ENCODE results near the gene CD28. TPM values are rescaled to one million over a fixed set of nuclear protein-coding genes. Genes with fewer than 3 reads are reported as not detected.
"Not testable (repeated sequence)": the region's sequence is repeated elsewhere in the genome, so short reads cannot be mapped to it uniquely, and the experiment has no call there.

Gene CD28
- total RNA-seq, 5 donors from 2014 or later (not counting 1 experiment from before 2014, with no cell fraction given): 112 to 154 (median 151) TPM

- peak overlapping the region; percentile 15 to 71 (median 18) for H3K4me3 Mint-ChIP-seq
- not testable (repeated sequence) for H3K9me3 Mint-ChIP-seq
Measured at GRCh38 chr2:203784710-203785270, 78.4 kb downstream of the CD28 start.

GRCh38 chr2:203785391-203786110 is 79.1 kb downstream of the CD28 start:
- H3K4me1 ChIP-seq (ENCODE audit: control insufficient read depth in 1 of 2, extremely low read depth in 1 of 2, insufficient read depth in 2 of 2, low read length in 2 of 2): peaks cover 7 to 14% of the 10 kb centered on the region in 2 experiments
- H3K9me3 ChIP-seq; DNase-seq; H3K27me3 ChIP-seq (replicated peaks in 1 of 2; ENCODE audit: control insufficient read depth in 2 of 2, extremely low read depth in 1 of 2, insufficient read depth in 2 of 2, low read length in 1 of 2); H3K4me3 ChIP-seq (ENCODE audit: control insufficient read depth in 1 of 2, extremely low read depth in 1 of 2, low read length in 1 of 2); H3K27ac Mint-ChIP-seq; ATAC-seq (replicated peaks in 1 of 4); H3K27me3 Mint-ChIP-seq; H3K36me3 Mint-ChIP-seq; H3K9me3 Mint-ChIP-seq; H3K27ac ChIP-seq (ENCODE audit: low read length); H3K4me3 Mint-ChIP-seq; H3K36me3 ChIP-seq (ENCODE audit: control insufficient read depth in 2 of 2, extremely low read depth in 1 of 2, insufficient read depth in 1 of 2, low read length in 1 of 2): not testable (repeated sequence)
- ChIA-PET POLR2A (interaction anchor here in 1 of 2 donors (0.7 kb wide), 1 partner anchor 81 kb away, joined by 3 read pairs; no protein-coding TSS in a partner anchor), CTCF (interaction anchor here (0.6 kb wide), 2 partner anchors 19 to 558 kb away, joined by 3 to 5 read pairs; no protein-coding TSS in a partner anchor)
- H3K4me1 Mint-ChIP-seq: peaks cover 30 to 46% (median 33%) of the 10 kb centered on the region in 3 donors
- WGBS (ENCODE audit: insufficient coverage): 98% methylated on average over 22 of the region's 43 CpGs

More at GRCh38 chr2:203784710-203785270, 78.4 kb downstream of the CD28 start:
- WGBS (ENCODE audit: insufficient coverage): 78% methylated on average over 8 of the region's 10 CpGs
- not testable (repeated sequence) for H3K36me3 Mint-ChIP-seq; H3K9me3 ChIP-seq; H3K27me3 Mint-ChIP-seq; H3K27me3 ChIP-seq (replicated peaks in 1 of 2; ENCODE audit: control insufficient read depth in 2 of 2, extremely low read depth in 1 of 2, insufficient read depth in 2 of 2, low read length in 1 of 2); H3K27ac ChIP-seq (ENCODE audit: low read length); H3K36me3 ChIP-seq (ENCODE audit: control insufficient read depth in 2 of 2, extremely low read depth in 1 of 2, insufficient read depth in 1 of 2, low read length in 1 of 2); ATAC-seq (replicated peaks in 1 of 4); H3K4me3 ChIP-seq (ENCODE audit: control insufficient read depth in 1 of 2, extremely low read depth in 1 of 2, low read length in 1 of 2); DNase-seq
- CTCF ChIA-PET: interaction anchor here in 1 of 2 donors (0.6 kb wide), 1 partner anchor 557 kb away, joined by 5 read pairs; no protein-coding TSS in a partner anchor
- POLR2A ChIA-PET: interaction anchor here in 1 of 2 donors (0.7 kb wide), 1 partner anchor 80 kb away, joined by 3 read pairs; no protein-coding TSS in a partner anchor
- H3K27ac Mint-ChIP-seq: peak overlapping the region in 1 of 2 donors; percentile 38
- H3K4me1 ChIP-seq (ENCODE audit: control insufficient read depth in 1 of 2, extremely low read depth in 1 of 2, insufficient read depth in 2 of 2, low read length in 2 of 2): peaks cover 10 to 16% of the 10 kb centered on the region in 2 experiments
- peaks cover 36 to 53% (median 40%) of the 10 kb centered on the region in 3 donors for H3K4me1 Mint-ChIP-seq

- no peaks in the 10 kb centered on the region for H3K9me3 Mint-ChIP-seq
- Histone ChIP-seq H3K4me1 (ENCODE audit: control insufficient read depth in 1 of 2, extremely low read depth in 1 of 2, insufficient read depth in 2 of 2, low read length in 2 of 2) (peaks cover 7 to 14% of the 10 kb centered on the region in 2 experiments), H3K9me3 (no peaks in the 10 kb centered on the region), H3K27ac (ENCODE audit: low read length) (no peak overlapping the region), H3K27me3 (replicated peaks in 1 of 2; ENCODE audit: control insufficient read depth in 2 of 2, extremely low read depth in 1 of 2, insufficient read depth in 2 of 2, low read length in 1 of 2) (no peaks in the 10 kb centered on the region), H3K36me3 (ENCODE audit: control insufficient read depth in 2 of 2, extremely low read depth in 1 of 2, insufficient read depth in 1 of 2, low read length in 1 of 2) (no peaks in the 10 kb centered on the region), H3K4me3 (ENCODE audit: control insufficient read depth in 1 of 2, extremely low read depth in 1 of 2, low read length in 1 of 2) (no peak overlapping the region)
- ChIA-PET POLR2A (interaction anchor here (0.5 to 0.6 kb wide), 3 partner anchors 175 to 833 kb away, joined by 3 to 8 read pairs (median 4); no protein-coding TSS in a partner anchor), CTCF (interaction anchor here in 1 of 2 donors (0.6 kb wide), 2 partner anchors 17 to 77 kb away, joined by 3 to 4 read pairs; no protein-coding TSS in a partner anchor)
- DNase-seq: no peak
- WGBS (ENCODE audit: insufficient coverage): 100% methylated on average over 1 of the region's 6 CpGs
- no peak overlapping the region for H3K27ac Mint-ChIP-seq
- H3K36me3 Mint-ChIP-seq: no peaks in the 10 kb centered on the region
- H3K27me3 Mint-ChIP-seq: no peaks in the 10 kb centered on the region
- ATAC-seq (replicated peaks in 1 of 4): no peak
- H3K4me1 Mint-ChIP-seq: peaks cover 20 to 36% (median 22%) of the 10 kb centered on the region in 3 donors
- H3K4me3 Mint-ChIP-seq: no peak overlapping the region
Measured at GRCh38 chr2:203786549-203787351, 80.3 kb downstream of the CD28 start.

- Histone ChIP-seq H3K4me3 (ENCODE audit: control insufficient read depth in 1 of 2, extremely low read depth in 1 of 2, low read length in 1 of 2) (no peak overlapping the region), H3K27me3 (replicated peaks in 1 of 2; ENCODE audit: control insufficient read depth in 2 of 2, extremely low read depth in 1 of 2, insufficient read depth in 2 of 2, low read length in 1 of 2) (no peaks in the 10 kb centered on the region), H3K36me3 (ENCODE audit: control insufficient read depth in 2 of 2, extremely low read depth in 1 of 2, insufficient read depth in 1 of 2, low read length in 1 of 2) (no peaks in the 10 kb centered on the region), H3K4me1 (ENCODE audit: control insufficient read depth in 1 of 2, extremely low read depth in 1 of 2, insufficient read depth in 2 of 2, low read length in 2 of 2) (peaks cover 0 to 6% of the 10 kb centered on the region in 2 experiments), H3K27ac (ENCODE audit: low read length) (no peak overlapping the region), H3K9me3 (no peaks in the 10 kb centered on the region)
- ChIA-PET CTCF (no interaction called here), POLR2A (no interaction called here)
- no peak for DNase-seq
- 85% methylated on average over 2 of the region's 2 CpGs for whole genome bisulfite sequencing (ENCODE audit: insufficient coverage)
- Mint-ChIP-seq H3K4me3 (no peak overlapping the region), H3K4me1 (peaks cover 9 to 24% (median 11%) of the 10 kb centered on the region in 3 donors), H3K9me3 (no peaks in the 10 kb centered on the region), H3K27ac (peak overlapping the region in 1 of 2 donors; percentile 19), H3K27me3 (no peaks in the 10 kb centered on the region), H3K36me3 (no peaks in the 10 kb centered on the region)
- no peak for ATAC-seq (replicated peaks in 1 of 4)
Measured at GRCh38 chr2:203787979-203788378, 81.5 kb downstream of the CD28 start.

Other genes starting within 250 kb of the CD28 start
- 1 to 10 TPM; 1.4 to 4.4 (median 2.8) TPM for gene RAPH1, start 171.3 kb upstream of the CD28 start, total RNA-seq
- 10 to 100 TPM; 11.9 to 56.2 (median 14.8) TPM for gene CTLA4, start 161.1 kb downstream of the CD28 start, total RNA-seq
- gene ICOS, start 230.1 kb downstream of the CD28 start, total RNA-seq: 10 to 100 TPM; 33.9 to 72.2 (median 41.9) TPM

Measured in T-cell (primary cell).